GM12865 (cell line): Measurements from ENCODE around the gene MAN2A1.

Experiments used
- DNase-seq: peaks from one replicate; pipeline ENCODE4 v3.0.0; 2010; ENCODE audit warnings: low read depth
- H3K4me3 ChIP-seq: 2 replicates; pipeline ENCODE4 v1.5.1; 2011; ENCODE audit warnings: mild to moderate bottlenecking, low read depth, low read length, control low read depth
- CTCF ChIP-seq: IDR thresholded peaks from 2 replicates; pipeline ENCODE4 v1.5.1; 2011; ENCODE audit warnings: low read length, control low read depth, low read depth, inconsistent platforms; ENCODE audit not compliant: insufficient read depth; ENCODE audit errors: missing control alignments

MAN2A1 gene

DNA sequence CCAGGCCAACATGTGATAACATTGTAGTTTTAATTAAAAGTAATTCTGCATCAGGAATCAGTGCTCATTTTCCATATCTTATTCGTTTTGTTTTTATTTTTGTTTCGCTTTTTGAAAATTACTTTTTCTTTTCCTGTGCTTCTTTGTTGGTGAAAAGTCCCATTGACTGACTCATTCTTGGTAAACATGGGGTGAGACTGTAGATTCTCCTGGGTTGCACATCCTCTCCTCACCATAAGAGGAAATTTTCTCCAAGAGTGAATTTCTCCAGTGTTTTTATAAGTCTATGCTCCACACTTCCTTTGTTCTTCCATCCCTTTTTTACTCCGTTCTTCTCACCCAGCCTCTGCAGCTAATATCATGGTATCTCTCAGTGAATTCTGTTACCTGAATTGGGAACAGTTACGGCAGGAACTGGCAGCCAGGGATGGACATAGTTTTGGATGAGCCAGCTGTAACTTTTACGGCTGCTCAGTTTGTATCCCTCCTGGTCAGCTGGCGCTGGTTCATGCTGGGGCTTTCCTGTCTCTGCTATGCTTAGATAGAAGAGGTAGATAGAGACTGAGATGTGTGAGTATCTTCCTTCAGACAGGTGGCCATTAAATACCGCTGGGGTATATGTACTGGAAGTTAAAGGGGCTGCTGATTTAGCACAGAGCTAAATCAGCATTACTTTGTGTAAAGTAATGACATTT lies 80.0 kb downstream of the MAN2A1 start:
- DNase-seq = no peak
- H3K4me3 ChIP-seq = no peak overlapping the region
- no peak for TF ChIP-seq CTCF

DNA sequence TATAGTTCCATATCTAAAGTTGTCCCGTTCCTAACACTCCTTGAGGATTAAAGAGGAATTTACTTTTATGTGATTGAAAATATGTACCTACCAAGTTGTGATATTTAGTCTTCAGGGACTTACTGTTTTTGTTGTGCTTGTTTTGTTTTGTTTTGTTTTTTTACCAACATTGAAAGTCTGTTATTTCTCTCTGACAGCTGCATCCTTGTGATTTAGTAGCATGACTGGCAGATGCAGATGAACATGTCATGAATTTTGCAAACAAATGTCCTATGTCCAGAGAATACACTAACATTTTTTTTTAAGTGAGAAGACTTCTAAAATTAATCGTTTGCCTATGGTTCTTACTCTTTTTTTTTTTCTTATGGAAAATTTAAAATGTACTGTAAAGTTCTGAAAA lies 85.4 kb downstream of the MAN2A1 start:
- DNase-seq = no peak
- TF ChIP-seq CTCF = no peak
- no peak overlapping the region for H3K4me3 ChIP-seq

DNA sequence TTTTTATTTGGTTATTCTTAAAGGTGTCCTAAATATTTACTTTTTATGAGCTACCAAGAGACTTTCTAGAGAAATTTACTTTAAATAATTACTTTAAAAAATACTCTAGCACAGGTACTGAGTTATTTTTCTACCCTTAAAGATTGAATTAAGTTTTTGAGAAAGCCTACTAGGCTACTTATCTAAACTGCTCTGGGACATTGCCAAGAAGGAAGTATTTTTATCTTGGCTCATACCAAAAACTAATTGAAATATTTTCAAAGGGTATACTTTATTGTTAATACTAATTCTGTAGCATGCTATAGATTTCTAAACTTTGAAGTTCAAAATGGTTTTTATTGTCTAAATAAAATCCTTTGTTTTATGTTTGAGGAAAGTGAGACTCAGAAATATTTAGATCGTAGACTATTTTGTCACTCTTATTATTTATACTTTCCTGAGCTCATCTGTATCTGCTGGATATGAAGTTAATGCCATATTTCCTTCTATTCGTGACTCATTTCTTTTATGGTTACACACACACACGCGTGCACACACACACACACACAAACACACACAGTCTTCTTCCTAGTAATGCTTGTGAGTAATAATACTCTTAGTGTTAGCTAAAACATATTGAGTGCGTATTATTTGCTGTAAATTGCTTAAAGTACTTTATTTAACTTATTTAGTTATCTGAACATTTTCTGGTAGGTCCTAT lies 89.5 kb downstream of the MAN2A1 start:
- H3K4me3 ChIP-seq = no peak overlapping the region
- DNase-seq = no peak
- no peak for TF ChIP-seq CTCF

DNA sequence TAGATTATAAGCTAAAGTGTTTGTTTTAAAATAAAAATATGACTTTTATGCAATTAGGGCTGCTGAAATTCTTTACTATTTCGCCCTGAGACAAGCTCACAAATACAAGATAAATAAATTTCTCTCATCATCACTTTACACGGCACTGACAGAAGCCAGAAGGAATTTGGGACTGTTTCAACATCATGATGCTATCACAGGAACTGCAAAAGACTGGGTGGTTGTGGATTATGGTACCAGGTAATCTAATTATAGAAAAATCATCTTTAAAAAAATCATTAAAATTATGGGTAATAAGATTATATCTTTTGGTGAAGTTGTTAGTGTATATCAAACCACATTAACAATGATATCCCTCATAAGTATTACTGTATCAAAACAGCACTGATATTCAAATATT lies 95.0 kb downstream of the MAN2A1 start:
- no peak overlapping the region for H3K4me3 ChIP-seq
- no peak for TF ChIP-seq CTCF
- DNase-seq = no peak

DNA sequence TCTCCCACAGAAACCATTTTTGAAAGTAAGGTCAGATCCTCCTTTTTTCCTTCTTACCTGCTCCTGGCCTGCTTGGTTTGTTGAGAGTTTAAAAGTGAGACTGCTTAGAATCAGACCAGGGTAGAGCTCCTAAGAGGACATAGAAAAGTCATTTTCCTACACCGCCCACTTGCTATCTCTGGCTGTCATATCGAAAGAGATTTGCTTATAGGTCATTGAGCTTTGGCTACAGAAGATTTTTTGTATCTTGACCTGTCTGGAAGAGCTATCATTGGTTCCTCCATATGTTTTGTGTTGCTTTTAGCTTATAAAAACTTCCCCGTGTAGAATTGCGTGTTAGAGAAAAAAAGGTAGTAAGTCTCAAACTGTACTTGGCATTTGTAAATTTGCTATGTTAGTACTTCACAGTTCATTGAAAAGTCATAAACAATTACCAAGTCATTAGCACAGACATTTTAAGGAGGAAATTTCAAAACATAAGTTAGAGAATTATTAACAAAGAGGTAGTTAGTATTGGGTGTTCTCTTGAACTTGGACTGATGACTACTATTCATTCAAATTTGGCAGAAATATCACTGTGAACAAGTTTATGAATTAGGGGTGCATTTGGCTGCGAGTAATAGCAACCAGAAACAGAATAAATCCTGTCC lies 96.6 kb downstream of the MAN2A1 start:
- no peak for TF ChIP-seq CTCF
- no peak overlapping the region for H3K4me3 ChIP-seq
- DNase-seq = no peak

DNA sequence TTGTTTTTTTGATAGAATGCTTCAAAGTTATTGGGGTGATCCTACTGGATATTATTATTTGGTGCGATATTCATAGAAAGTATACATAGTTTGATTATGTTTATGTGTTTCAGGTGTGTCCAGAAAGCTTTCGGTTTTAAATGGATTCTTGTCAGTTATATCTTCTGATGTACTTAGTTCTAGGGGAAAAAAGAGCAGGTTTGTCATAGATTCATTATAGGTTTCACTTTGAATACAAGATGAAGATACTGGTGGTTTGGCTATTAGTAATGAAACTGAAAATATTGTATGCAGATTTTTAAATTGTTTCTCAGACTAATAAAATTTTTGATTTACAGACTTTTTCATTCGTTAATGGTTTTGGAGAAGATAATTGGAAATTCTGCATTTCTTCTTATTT lies 98.9 kb downstream of the MAN2A1 start:
- TF ChIP-seq CTCF = no peak
- H3K4me3 ChIP-seq = no peak overlapping the region
- peak; percentile 44 for DNase-seq
